CD4-positive, alpha-beta T cell treated with Interleukin-6 at 100 ng/mL for 8 hours (primary cell): ENCODE data around the gene MPHOSPH10.
A peak's percentile ranks its signal among the peaks of the same experiment; 100 is the strongest.
"Not testable (repeated sequence)": the region's sequence is repeated elsewhere in the genome, so short reads cannot be mapped to it uniquely, and the experiment has no call there.

ENCODE experiments used
- DNase-seq: peaks from one replicate; pipeline ENCODE4 v3.0.0-alpha.2; 2020; ENCODE audit warnings: mixed read lengths, low spot score

MPHOSPH10 gene, protein sequence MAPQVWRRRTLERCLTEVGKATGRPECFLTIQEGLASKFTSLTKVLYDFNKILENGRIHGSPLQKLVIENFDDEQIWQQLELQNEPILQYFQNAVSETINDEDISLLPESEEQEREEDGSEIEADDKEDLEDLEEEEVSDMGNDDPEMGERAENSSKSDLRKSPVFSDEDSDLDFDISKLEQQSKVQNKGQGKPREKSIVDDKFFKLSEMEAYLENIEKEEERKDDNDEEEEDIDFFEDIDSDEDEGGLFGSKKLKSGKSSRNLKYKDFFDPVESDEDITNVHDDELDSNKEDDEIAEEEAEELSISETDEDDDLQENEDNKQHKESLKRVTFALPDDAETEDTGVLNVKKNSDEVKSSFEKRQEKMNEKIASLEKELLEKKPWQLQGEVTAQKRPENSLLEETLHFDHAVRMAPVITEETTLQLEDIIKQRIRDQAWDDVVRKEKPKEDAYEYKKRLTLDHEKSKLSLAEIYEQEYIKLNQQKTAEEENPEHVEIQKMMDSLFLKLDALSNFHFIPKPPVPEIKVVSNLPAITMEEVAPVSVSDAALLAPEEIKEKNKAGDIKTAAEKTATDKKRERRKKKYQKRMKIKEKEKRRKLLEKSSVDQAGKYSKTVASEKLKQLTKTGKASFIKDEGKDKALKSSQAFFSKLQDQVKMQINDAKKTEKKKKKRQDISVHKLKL

DNA sequence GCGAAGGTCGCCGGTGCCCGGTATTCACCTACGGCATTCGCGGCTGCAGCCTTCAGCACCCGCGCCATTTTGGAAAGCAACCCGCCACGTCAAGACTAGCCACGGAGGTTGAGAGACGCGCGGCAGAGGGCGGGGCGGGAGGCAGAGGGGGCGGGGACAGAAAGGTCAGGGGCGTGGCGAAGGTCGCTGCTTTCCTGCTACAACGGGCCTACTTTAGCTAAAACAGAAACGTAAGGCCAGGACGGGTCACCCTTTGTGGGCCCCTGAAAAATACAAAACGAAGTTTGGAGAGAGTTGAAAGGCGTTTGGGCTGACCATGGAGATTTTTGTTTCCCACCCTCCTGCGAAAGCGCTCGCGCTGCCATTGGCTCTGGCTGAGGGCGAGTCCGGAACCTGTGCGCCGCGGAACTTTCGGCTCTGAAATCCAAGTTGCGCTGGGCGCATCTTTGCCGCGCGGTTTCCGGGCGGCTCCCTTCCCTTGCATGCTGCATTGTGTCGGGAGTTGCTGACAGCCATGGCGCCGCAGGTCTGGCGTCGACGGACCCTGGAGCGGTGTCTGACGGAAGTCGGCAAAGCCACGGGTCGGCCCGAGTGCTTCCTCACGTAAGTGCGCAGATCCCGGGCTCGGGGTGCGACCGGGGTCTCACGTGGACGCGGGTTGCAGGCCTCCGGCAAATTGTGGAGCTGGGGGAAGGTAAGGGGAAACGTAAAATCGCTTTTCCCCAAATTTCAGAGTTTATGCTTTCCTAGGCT lies at the start of gene MPHOSPH10, which contains the start of gene MCEE:
TSS of gene MPHOSPH10 (plus strand) at position 483 of the 753 bp plus-strand sequence. CDS start at position 515, 32 bp downstream.
TSS of gene MCEE (minus strand) at position 78 of the 753 bp plus-strand sequence. CDS start at position 68, 10 bp downstream.
- peak; percentile 85 for DNase-seq

DNA sequence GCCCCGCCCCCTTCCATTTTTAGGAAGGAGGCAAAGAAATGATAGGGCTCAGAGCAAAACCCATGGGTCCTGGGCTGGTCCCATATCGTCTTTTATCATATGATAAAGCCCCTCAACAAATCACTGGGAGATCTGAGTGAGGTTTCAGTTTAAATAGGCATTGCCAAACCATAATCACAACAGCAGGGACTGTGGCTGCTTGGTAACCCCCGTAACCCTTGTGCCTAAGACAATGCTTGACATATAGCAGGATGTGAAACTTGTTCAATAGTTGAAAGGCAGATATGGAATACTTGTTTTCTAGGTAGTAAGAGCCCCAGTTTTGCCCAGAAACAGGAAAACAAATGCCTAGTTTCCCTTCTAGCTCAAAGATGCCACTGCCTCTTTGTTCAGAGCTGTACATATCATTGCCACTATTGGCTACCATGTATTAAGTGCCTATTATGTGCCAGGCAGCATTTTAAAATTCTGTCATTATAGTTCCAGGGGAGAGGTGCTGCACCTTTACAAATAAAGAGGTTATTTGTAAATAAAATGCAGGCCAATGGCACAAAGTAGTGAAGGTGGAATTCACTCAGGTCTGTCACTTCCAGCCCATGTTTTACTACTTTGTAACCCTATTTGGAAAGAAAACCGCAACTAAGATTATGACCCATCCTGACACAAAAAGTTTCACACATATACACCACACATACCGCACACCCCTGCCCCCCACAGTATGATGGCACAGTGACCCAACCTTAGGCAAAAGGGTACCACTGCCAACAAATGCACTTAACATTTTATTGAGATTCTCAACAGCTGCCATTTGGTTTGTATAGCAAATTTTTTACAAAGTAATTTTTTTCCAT lies 47.8 kb upstream of the MPHOSPH10 start:
- DNase-seq = no peak

DNA sequence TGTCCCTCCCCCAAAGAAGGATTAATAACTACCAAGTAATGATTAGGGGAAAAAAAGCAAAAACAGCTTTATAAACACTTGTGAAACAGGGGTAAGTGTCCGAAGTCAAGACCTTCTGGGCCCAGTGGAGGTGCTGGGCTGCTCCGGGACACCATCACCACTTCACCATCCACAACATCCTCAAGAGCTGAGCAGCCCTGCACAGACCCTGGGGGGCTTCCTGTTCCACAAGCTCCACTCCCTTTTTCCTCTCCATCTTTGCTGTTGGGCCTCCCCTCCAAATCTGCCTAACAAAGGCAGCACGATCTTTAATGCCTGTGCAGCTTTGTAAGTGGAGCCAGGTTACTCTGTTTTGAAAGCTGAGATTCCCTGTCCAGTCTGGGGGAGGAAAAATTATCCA lies 47.1 kb upstream of the MPHOSPH10 start:
- not testable (repeated sequence) for DNase-seq

DNA sequence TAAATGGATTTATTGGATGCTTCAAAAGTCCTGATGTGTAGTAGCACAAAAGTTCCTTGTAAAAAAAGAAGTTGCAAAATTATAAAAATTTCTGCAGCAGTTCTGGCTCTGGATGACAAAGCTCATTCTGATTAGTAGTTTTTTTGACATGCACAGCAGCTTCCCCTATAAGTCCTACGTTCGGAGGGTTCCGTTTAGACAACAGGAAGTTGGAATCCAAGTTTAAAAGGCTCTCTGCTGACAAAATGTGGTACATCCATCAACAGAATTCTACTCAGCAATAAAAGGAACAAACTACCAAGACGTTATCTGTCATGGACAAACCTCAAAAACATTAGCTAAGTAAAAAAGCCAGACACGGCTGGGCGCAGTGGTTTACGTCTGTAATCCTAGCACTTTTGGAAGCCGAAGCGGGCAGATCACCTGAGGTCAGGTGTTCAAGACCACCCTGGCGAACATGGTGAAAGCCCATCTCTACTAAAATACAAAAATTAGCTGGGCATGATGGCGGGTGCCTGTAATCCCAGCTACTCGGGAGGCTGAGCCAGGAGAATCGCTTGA lies 46.6 kb upstream of the MPHOSPH10 start:
- not testable (repeated sequence) for DNase-seq

DNA sequence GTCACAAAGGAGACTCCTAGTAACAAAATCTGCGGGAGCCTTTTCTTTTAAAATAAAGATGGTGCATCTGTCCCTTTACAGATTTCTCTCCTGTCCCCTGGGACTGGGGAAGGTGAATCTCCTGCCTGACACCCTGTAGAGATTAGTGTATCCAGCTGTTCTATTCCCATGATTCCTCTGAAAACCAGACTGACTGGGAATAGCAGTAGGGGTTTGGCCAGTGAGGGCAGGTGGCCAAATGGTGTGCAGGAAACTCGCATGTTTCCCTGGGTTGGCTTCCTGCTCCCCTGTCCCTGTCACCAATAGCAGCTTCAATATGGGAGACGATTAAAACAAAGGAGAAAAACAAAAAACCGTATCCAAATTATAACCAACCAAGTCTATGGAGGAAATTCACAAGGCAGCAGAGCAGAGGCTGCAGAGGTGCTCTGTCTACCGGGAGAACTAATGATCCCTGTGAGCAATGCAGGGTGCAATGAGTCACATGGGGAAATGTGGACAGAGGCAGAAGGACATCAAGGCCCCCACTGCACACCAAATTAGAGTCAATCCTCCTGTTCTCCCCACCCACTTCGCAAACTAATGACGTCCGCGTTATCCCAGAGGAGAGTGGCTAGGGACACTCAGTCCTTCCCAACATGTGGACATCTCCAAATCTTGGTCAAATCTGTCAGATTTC lies 45.0 kb upstream of the MPHOSPH10 start:
- DNase-seq = not testable (repeated sequence)

DNA sequence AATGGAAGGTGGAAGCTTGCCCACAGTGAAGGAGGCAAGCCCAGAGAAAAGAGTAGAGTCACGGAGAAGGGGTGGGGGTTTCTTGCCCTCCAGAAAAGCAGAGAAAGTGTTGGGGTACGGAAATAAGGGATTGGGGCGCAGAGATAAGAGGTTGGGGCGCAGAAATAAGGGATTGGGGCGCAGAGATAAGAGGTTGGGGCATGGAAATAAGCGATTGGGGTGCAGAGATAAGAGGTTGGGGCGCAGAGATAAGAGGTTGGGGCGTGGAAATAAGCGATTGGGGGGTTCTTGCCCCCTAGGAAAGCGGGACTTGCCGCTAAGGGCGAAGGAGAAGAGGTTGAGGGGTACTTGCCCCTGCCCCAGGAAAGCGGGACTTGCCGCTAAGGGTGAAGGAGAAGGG lies 41.0 kb upstream of the MPHOSPH10 start:
- not testable (repeated sequence) for DNase-seq

DNA sequence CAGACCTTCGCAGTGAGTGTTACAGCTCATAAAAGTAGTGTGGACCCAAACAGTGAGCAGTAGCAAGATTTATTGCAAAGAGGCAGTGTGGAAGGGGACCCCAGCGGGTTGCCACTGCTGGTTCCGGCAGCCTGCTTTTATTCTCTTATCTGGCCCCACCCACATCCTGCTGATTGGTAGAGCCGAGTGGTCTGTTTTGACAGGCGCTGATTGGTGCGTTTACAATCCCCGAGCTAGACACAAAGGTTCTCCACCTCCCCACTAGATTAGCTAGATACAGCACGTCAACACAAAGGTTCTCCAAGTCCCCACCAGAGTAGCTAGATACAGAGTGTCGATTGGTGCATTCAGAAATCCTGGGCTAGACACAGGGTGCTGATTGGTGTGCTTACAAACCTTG lies 38.6 kb upstream of the MPHOSPH10 start:
- DNase-seq = not testable (repeated sequence)

DNA sequence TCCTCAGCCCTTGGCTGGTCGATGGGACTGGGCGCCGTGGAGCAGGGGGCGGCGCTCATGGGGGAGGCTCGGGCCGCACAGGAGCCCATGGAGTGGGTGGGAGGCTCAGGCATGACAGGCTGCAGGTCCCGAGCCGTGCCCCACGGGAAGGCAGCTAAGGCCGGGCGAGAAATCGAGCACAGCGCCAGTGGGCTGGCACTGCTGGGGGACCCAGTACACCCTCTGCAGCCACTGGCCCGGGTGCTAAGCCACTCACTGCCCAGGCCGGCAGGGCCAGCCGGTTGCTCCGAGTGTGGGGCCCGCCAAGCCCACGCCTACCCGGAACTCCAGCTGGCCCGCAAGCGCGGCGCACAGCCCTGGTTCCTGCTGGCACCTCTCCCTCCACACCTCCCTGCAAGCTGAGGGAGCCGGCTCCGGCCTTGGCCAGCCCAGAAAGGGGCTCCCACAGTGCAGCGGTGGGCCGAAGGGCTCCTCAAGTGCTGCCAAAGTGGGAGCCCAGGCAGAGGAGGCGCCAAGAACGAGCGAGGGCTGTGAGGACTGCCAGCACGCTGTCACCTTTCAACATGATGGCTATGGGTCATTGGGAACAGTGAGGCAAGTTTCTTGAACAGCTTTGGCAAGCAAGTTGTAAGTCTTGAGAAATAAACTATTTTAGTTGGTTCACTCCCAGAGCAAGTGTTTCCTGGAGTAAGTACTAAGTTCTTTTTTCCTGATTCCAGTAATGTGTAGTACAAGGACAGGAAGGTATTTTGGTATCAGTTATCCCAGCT lies 37.8 kb upstream of the MPHOSPH10 start:
- DNase-seq = not testable (repeated sequence)

DNA sequence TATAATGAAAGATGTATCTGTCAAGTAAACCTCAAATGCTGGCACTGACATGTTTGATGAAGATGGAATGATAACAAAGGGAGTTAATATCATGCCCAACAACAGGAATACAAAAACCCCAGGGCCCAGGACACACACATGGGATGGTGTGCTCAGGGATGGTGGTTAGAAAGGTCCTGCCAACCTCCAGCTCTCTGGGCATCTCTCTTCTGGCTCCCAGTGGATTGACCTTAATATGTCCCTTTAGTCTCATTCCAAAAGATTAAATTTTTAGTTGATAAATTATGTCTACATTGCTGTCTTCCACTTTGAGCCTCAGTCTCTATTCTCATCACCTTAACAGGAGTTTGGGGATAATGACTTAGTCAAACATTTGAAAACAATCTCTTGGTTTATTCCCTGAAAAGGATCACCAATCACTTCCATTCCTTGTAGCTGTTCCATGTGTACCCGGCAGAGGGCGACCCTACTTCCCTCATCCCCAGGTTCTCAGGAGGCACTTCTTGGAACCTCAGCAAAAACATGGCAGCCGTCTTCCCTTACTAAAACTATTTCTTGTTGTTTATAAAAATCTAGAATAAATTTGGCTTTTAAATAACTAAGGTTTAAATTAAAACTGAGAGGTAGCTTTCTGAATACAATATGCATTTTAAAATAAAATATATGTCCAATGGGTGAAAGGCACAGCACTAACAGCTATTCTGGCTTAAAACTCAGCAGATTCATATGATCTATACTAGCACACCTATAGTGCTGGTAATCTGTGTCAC lies 30.1 kb upstream of the MPHOSPH10 start:
- DNase-seq = peak; percentile 25

DNA sequence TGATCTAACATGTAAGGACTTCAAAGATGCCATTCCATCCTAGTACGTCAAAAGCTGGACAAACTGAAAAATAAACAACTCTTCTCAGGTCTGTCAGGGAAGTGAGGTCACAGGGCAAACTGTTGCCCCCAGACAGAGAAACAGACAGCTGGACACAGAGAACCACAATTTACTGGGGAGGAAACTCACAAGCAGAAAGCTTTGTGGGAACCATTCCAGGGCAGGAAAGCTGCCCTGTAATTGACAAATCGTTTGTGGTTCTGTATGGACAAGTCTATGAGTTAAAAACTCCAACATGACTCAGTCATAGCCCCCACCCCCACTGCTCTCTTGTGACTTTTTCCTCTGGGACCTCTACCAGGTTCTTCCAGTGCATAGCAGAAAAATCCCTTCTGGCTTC lies 28.8 kb upstream of the MPHOSPH10 start:
- DNase-seq = no peak

DNA sequence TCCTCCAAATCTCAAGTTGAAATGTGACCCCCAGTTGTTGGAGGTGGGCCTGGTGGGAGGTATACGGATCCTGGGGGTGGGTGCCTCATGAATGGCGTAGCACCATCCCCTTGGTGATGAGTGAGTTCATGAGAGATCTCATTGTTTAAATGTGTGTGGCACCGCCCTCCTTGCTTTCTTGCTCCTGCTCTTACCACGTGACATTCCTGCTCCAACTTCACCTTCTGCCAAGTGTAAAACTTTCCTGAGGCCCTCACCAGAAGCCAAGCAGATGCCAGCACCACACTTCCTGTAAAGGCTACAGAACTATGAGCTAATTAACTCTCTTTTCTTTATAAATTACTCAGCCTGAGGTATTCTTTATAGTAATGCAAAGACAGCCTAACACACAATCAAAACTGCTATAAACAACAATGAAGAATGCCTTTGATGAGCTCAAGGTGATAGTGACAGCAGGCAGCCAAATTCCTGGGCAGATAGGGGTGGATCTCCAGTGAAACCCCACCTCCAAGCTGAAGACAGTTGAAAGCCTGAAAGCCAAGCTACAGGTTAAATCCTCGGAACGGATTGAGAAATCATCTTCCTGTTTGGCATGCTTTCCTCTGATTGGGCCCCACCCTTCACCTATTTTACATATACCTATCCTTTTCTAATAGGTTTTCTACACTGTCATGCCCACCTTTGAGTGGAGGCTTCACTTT lies 27.3 kb upstream of the MPHOSPH10 start:
- DNase-seq = no peak

DNA sequence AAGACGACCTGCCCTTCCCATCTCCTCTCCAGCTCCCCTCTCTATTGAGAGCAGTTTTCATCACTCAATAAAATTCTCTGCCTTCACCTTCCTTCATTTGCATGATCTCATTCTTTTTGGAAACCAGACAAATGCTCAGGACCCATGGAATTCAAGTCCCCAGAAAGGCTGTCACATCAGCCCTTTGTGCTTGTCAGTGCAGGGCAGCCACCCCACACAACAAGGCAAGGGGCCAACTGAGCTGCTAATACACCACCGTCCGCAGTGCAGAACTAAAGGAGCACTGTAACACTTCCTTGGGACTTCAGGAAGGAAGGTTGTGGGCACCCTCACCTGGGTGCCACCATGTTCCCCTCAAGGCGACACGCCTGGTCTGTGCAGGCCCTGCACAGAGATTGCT lies 26.6 kb upstream of the MPHOSPH10 start:
- no peak for DNase-seq

DNA sequence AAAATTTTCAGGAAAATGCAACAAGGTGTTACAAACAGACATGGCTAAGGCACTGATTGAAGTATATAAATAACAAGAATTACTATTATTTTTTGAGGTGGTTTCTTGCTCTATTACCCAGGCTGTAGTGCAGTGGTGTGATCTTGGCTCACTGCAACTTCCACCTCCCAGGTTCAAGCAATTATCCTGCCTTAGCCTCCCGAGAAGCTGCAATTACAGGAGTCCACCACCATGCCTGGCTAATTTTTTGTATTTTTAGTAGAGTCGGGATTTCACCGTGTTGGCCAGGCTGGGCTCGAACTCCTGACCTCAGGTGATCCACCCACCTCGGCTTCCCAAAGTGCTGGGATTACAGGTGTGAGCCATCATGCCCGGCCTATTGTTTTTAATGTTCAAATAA lies 24.0 kb upstream of the MPHOSPH10 start:
- DNase-seq = not testable (repeated sequence)

DNA sequence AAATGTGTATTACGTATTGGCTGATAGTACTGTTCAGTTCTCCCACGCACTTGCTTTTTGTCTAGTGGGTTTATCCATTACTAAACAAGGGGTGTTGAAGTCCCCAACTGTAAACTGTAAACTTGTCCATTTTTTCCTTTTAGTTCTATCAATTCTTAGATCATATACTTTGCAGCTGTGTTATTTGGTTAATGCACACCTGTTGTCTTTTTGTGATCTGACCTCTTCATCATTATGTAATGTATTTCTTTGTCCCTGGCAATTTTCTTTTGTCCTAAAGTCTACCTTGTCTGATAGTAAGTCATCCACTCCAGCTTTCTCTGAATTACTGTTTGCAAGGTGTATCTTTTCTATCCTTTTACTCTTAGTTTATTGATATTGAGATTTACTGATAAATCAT lies 22.3 kb upstream of the MPHOSPH10 start:
- DNase-seq = no peak

DNA sequence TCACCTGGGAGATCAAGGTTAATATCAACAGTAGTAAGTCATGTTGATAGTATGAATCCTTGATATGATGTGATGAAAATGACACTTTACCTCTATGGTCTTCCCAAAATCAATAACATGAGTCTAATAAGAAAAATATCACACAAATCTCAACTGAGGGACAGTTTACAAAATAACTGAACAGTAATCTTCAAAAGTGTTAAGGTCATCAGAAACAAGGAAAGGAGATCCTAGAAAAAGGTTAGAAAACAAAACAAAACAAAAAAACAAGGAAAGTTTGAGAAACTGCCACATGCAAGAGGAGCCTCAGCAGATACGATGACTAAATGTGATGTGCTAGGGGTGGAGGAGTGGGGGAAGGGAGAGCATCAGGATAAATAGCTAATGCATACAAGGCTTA lies 16.6 kb upstream of the MPHOSPH10 start:
- no peak for DNase-seq

DNA sequence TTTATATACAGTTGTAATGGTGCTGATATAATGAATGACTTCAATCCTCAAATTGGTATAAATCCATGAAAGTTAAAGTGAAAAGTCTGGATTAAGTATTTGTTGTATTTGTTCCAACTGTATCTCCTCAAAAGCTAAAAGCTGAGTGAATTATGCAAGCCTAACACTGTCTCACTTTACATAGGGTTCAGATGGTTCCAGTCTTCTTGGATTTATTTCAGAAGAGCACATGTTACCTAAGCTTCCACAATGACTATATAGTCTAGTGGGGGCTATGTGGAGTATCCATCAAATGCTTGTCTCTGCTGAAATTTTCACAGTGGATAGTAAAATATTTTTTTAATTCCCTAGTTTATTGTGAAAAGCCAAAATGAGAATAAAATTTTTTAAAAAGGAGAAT lies 13.4 kb upstream of the MPHOSPH10 start:
- no peak for DNase-seq

DNA sequence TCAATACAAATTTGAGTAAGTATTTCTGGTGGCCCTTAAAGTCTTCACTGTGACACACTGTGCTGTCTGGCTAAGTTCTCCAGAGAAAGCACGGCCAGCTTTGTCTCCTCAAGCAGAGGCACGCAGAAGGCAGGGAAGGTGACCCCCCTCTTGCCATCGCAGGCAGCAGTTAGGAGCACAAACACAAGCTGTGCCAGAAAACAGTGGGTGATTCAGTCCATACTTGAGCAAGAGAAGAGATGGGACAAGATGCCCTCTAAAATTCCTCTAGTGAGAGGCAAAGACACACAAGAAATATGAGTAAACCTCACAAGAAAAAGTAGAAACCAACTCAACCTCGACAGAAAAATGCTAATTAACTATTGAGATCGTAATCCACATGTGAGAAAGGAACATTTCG lies 10.2 kb upstream of the MPHOSPH10 start:
- DNase-seq = no peak

DNA sequence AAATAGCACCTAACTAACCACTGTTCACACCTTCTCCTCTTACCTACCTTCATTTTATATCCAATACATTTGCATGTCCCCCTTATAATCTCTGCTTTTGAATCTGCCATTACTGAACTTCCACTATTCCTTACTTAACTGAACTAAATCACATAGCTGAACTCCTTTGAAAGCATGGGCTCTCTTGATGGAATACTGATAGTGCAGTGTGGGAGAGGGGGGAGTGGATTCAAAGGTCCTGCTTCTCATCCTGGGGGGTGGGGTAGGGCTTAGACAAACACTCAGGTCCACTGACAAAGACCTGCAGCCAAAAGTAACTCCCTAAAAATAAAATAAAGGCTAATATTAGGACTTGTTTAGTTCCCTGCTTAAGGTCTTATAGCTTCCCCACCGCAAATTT lies 9.0 kb upstream of the MPHOSPH10 start:
- no peak for DNase-seq
